ENCODE data around the gene HKDC1. TPM values are rescaled to one million over a fixed set of nuclear protein-coding genes. Genes with fewer than 3 reads are reported as not detected.
A peak's percentile ranks its signal among the peaks of the same experiment; 100 is the strongest.

The HKDC1 gene
- total RNA-seq, 5 donors from 2014 or later (not counting 1 experiment from before 2014, with no cell fraction given), result 2.3 to 6.5 (median 5.2) TPM

GRCh38 chr10:69226919-69227450, 6.9 kb downstream of the HKDC1 start:
- Mint-ChIP-seq H3K9me3 (no peaks in the 10 kb centered on the region), H3K36me3 (no peaks in the 10 kb centered on the region), H3K4me1 (peaks cover 51 to 68% (median 58%) of the 10 kb centered on the region in 3 donors), H3K4me3 (no peak overlapping the region), H3K27ac (no peak overlapping the region), H3K27me3 (no peaks in the 10 kb centered on the region)
- DNase-seq, result no peak
- Histone ChIP-seq H3K36me3 (ENCODE audit: control insufficient read depth in 2 of 2, extremely low read depth in 1 of 2, insufficient read depth in 1 of 2, low read length in 1 of 2) (no peaks in the 10 kb centered on the region), H3K4me1 (ENCODE audit: control insufficient read depth in 1 of 2, extremely low read depth in 1 of 2, insufficient read depth in 2 of 2, low read length in 2 of 2) (peaks cover 8 to 86% of the 10 kb centered on the region in 2 experiments), H3K27ac (ENCODE audit: low read length) (no peak overlapping the region), H3K9me3 (no peaks in the 10 kb centered on the region), H3K27me3 (replicated peaks in 1 of 2; ENCODE audit: control insufficient read depth in 2 of 2, extremely low read depth in 1 of 2, insufficient read depth in 2 of 2, low read length in 1 of 2) (no peaks in the 10 kb centered on the region), H3K4me3 (ENCODE audit: control insufficient read depth in 1 of 2, extremely low read depth in 1 of 2, low read length in 1 of 2) (no peak overlapping the region)
- ATAC-seq (replicated peaks in 1 of 4), result no peak
- 100% methylated on average over 8 of the region's 14 CpGs for WGBS (ENCODE audit: insufficient coverage)
- ChIA-PET POLR2A (no interaction called here), CTCF (interaction anchor here in 1 of 2 donors (0.7 kb wide), 2 partner anchors 9 to 90 kb away, joined by 3 read pairs; no protein-coding TSS in a partner anchor)

GRCh38 chr10:69228151-69228550, 8.0 kb downstream of the HKDC1 start:
- H3K9me3 Mint-ChIP-seq, result no peaks in the 10 kb centered on the region
- H3K4me3 Mint-ChIP-seq, result peak overlapping the region in 1 of 3 donors; percentile 79
- Histone ChIP-seq H3K27ac (ENCODE audit: low read length) (peak overlapping the region; percentile 83), H3K4me1 (ENCODE audit: control insufficient read depth in 1 of 2, extremely low read depth in 1 of 2, insufficient read depth in 2 of 2, low read length in 2 of 2) (peaks cover 6 to 86% of the 10 kb centered on the region in 2 experiments), H3K9me3 (no peaks in the 10 kb centered on the region), H3K27me3 (replicated peaks in 1 of 2; ENCODE audit: control insufficient read depth in 2 of 2, extremely low read depth in 1 of 2, insufficient read depth in 2 of 2, low read length in 1 of 2) (no peaks in the 10 kb centered on the region), H3K4me3 (ENCODE audit: control insufficient read depth in 1 of 2, extremely low read depth in 1 of 2, low read length in 1 of 2) (no peak overlapping the region), H3K36me3 (ENCODE audit: control insufficient read depth in 2 of 2, extremely low read depth in 1 of 2, insufficient read depth in 1 of 2, low read length in 1 of 2) (no peaks in the 10 kb centered on the region)
- peak overlapping the region; percentile 88 to 94 for H3K27ac Mint-ChIP-seq
- H3K27me3 Mint-ChIP-seq, result no peaks in the 10 kb centered on the region
- no peak for DNase-seq
- no peak for ATAC-seq (replicated peaks in 1 of 4)
- ChIA-PET CTCF (interaction anchor here in 1 of 2 donors (0.6 to 1.0 kb wide), 3 partner anchors 15 to 273 kb away, joined by 3 to 5 read pairs (median 3); no protein-coding TSS in a partner anchor), POLR2A (no interaction called here)
- 100% methylated on average over 2 of the region's 2 CpGs for WGBS (ENCODE audit: insufficient coverage)
- peaks cover 50 to 68% (median 57%) of the 10 kb centered on the region in 3 donors for H3K4me1 Mint-ChIP-seq
- H3K36me3 Mint-ChIP-seq, result no peaks in the 10 kb centered on the region

- DNase-seq (peak in 1 of 35 experiments; percentile 21), ATAC-seq (replicated peaks in 1 of 4) (peak in 1 of 4 experiments; percentile 12)
- Histone ChIP-seq H3K9me3 (no peaks in the 10 kb centered on the region), H3K27me3 (replicated peaks in 1 of 2; ENCODE audit: control insufficient read depth in 2 of 2, extremely low read depth in 1 of 2, insufficient read depth in 2 of 2, low read length in 1 of 2) (no peaks in the 10 kb centered on the region), H3K36me3 (ENCODE audit: control insufficient read depth in 2 of 2, extremely low read depth in 1 of 2, insufficient read depth in 1 of 2, low read length in 1 of 2) (no peaks in the 10 kb centered on the region), H3K27ac (ENCODE audit: low read length) (peak overlapping the region; percentile 83), H3K4me1 (ENCODE audit: control insufficient read depth in 1 of 2, extremely low read depth in 1 of 2, insufficient read depth in 2 of 2, low read length in 2 of 2) (peaks cover 6 to 91% of the 10 kb centered on the region in 2 experiments), H3K4me3 (ENCODE audit: control insufficient read depth in 1 of 2, extremely low read depth in 1 of 2, low read length in 1 of 2) (peak overlapping the region in 1 of 2 donors; percentile 40)
- H3K4me1 Mint-ChIP-seq, result peaks cover 52 to 76% (median 59%) of the 10 kb centered on the region in 3 donors
- H3K4me3 Mint-ChIP-seq, result peak overlapping the region; percentile 67 to 79 (median 76)
- H3K27ac Mint-ChIP-seq, result peak overlapping the region; percentile 88 to 94
- H3K27me3 Mint-ChIP-seq, result no peaks in the 10 kb centered on the region
- no peaks in the 10 kb centered on the region for H3K9me3 Mint-ChIP-seq
- ChIA-PET POLR2A (no interaction called here), CTCF (interaction anchor here (0.6 to 1.6 kb wide), 4 partner anchors 9 to 164 kb away, joined by 4 to 7 read pairs (median 4); no protein-coding TSS in a partner anchor)
- H3K36me3 Mint-ChIP-seq, result no peaks in the 10 kb centered on the region
- 42% methylated on average over 2 of the region's 8 CpGs for WGBS (ENCODE audit: insufficient coverage)
Measured at GRCh38 chr10:69229616-69229916, 9.4 kb downstream of the HKDC1 start.

- Mint-ChIP-seq H3K27me3 (no peaks in the 10 kb centered on the region), H3K4me1 (peaks cover 48 to 72% (median 54%) of the 10 kb centered on the region in 3 donors), H3K4me3 (peak overlapping the region in 2 of 3 donors; percentile 76 to 79), H3K36me3 (no peaks in the 10 kb centered on the region), H3K27ac (peak overlapping the region in 1 of 2 donors; percentile 94), H3K9me3 (no peaks in the 10 kb centered on the region)
- H3K4me3 ChIP-seq (ENCODE audit: control insufficient read depth in 1 of 2, extremely low read depth in 1 of 2, low read length in 1 of 2), result no peak overlapping the region
- H3K27ac ChIP-seq (ENCODE audit: low read length), result peak overlapping the region; percentile 83
- WGBS (ENCODE audit: insufficient coverage), result 100% methylated on average over 1 of the region's 5 CpGs
- DNase-seq (no peak), ATAC-seq (replicated peaks in 1 of 4) (no peak)
- ChIA-PET CTCF (interaction anchor here in 1 of 2 donors (0.6 to 1.6 kb wide), 2 partner anchors 15 to 81 kb away, joined by 4 to 5 read pairs; no protein-coding TSS in a partner anchor), POLR2A (no interaction called here)
- peaks cover 6 to 89% of the 10 kb centered on the region in 2 experiments for H3K4me1 ChIP-seq (ENCODE audit: control insufficient read depth in 1 of 2, extremely low read depth in 1 of 2, insufficient read depth in 2 of 2, low read length in 2 of 2)
- H3K9me3 ChIP-seq, result no peaks in the 10 kb centered on the region
- H3K36me3 ChIP-seq (ENCODE audit: control insufficient read depth in 2 of 2, extremely low read depth in 1 of 2, insufficient read depth in 1 of 2, low read length in 1 of 2), result no peaks in the 10 kb centered on the region
- no peaks in the 10 kb centered on the region for H3K27me3 ChIP-seq (replicated peaks in 1 of 2; ENCODE audit: control insufficient read depth in 2 of 2, extremely low read depth in 1 of 2, insufficient read depth in 2 of 2, low read length in 1 of 2)
Measured at GRCh38 chr10:69230128-69230527, 10.0 kb downstream of the HKDC1 start.

GRCh38 chr10:69232252-69232651, 12.1 kb downstream of the HKDC1 start:
- POLR2A ChIA-PET, result interaction anchor here (0.5 to 1.2 kb wide), 2 partner anchors 52 to 1182 kb away, joined by 3 read pairs; partner anchors contain the start of gene SUPV3L1 (in 1 of the 2)
- peak overlapping the region; percentile 84 to 94 for H3K27ac Mint-ChIP-seq
- H3K9me3 Mint-ChIP-seq, result no peaks in the 10 kb centered on the region
- Histone ChIP-seq H3K36me3 (ENCODE audit: control insufficient read depth in 2 of 2, extremely low read depth in 1 of 2, insufficient read depth in 1 of 2, low read length in 1 of 2) (no peaks in the 10 kb centered on the region), H3K4me1 (ENCODE audit: control insufficient read depth in 1 of 2, extremely low read depth in 1 of 2, insufficient read depth in 2 of 2, low read length in 2 of 2) (peaks cover 6 to 70% of the 10 kb centered on the region in 2 experiments), H3K4me3 (ENCODE audit: control insufficient read depth in 1 of 2, extremely low read depth in 1 of 2, low read length in 1 of 2) (no peak overlapping the region), H3K27ac (ENCODE audit: low read length) (no peak overlapping the region), H3K27me3 (replicated peaks in 1 of 2; ENCODE audit: control insufficient read depth in 2 of 2, extremely low read depth in 1 of 2, insufficient read depth in 2 of 2, low read length in 1 of 2) (no peaks in the 10 kb centered on the region), H3K9me3 (no peaks in the 10 kb centered on the region)
- CTCF ChIA-PET, result interaction anchor here in 1 of 2 donors (1.0 kb wide), 1 partner anchor 26 kb away, joined by 3 read pairs; no protein-coding TSS in a partner anchor
- H3K36me3 Mint-ChIP-seq, result no peaks in the 10 kb centered on the region
- H3K4me3 Mint-ChIP-seq, result peak overlapping the region in 1 of 3 donors; percentile 86
- no peaks in the 10 kb centered on the region for H3K27me3 Mint-ChIP-seq
- DNase-seq, result no peak
- 93% methylated on average over 7 of the region's 9 CpGs for WGBS (ENCODE audit: insufficient coverage)
- no peak for ATAC-seq (replicated peaks in 1 of 4)
- peaks cover 48 to 61% (median 48%) of the 10 kb centered on the region in 3 donors for H3K4me1 Mint-ChIP-seq

GRCh38 chr10:69232736-69233480, 12.8 kb downstream of the HKDC1 start:
- H3K9me3 Mint-ChIP-seq, result no peaks in the 10 kb centered on the region
- DNase-seq, result peak in 34 of 35 experiments; percentile 20 to 69 (median 45)
- peaks cover 46 to 61% (median 47%) of the 10 kb centered on the region in 3 donors for H3K4me1 Mint-ChIP-seq
- H3K27ac Mint-ChIP-seq, result peak overlapping the region; percentile 84 to 94
- Histone ChIP-seq H3K4me3 (ENCODE audit: control insufficient read depth in 1 of 2, extremely low read depth in 1 of 2, low read length in 1 of 2) (peak overlapping the region; percentile 35 to 55), H3K27ac (ENCODE audit: low read length) (peak overlapping the region; percentile 49), H3K4me1 (ENCODE audit: control insufficient read depth in 1 of 2, extremely low read depth in 1 of 2, insufficient read depth in 2 of 2, low read length in 2 of 2) (peaks cover 6 to 69% of the 10 kb centered on the region in 2 experiments), H3K27me3 (replicated peaks in 1 of 2; ENCODE audit: control insufficient read depth in 2 of 2, extremely low read depth in 1 of 2, insufficient read depth in 2 of 2, low read length in 1 of 2) (no peaks in the 10 kb centered on the region), H3K36me3 (ENCODE audit: control insufficient read depth in 2 of 2, extremely low read depth in 1 of 2, insufficient read depth in 1 of 2, low read length in 1 of 2) (no peaks in the 10 kb centered on the region), H3K9me3 (no peaks in the 10 kb centered on the region)
- WGBS (ENCODE audit: insufficient coverage), result 52% methylated on average over 18 of the region's 22 CpGs
- H3K36me3 Mint-ChIP-seq, result no peaks in the 10 kb centered on the region
- no peaks in the 10 kb centered on the region for H3K27me3 Mint-ChIP-seq
- ATAC-seq (replicated peaks in 1 of 4), result peak; percentile 51 to 83 (median 65)
- peak overlapping the region; percentile 60 to 86 (median 77) for H3K4me3 Mint-ChIP-seq
- POLR2A ChIA-PET, result interaction anchor here in 1 of 2 donors (0.6 to 1.2 kb wide), 2 partner anchors 41 to 53 kb away, joined by 3 read pairs; partner anchors contain the start of gene SUPV3L1
- CTCF ChIA-PET, result interaction anchor here in 1 of 2 donors (1.0 kb wide), 1 partner anchor 27 kb away, joined by 3 read pairs; no protein-coding TSS in a partner anchor

Data from T-cell (primary cell).